HG03025 (cell line): ENCODE measurements around the gene LMO7.
A peak's percentile ranks its signal among the peaks of the same experiment; 100 is the strongest.

ENCODE experiments used
- ATAC-seq: cut with Tn5 transposase; IDR thresholded peaks from one replicate; pipeline ENCODE4 v1.9.1; 2021; ENCODE audit warnings: mild to moderate bottlenecking, moderate library complexity; ENCODE audit not compliant: unreplicated experiment, low FRiP score

The LMO7 gene

DNA sequence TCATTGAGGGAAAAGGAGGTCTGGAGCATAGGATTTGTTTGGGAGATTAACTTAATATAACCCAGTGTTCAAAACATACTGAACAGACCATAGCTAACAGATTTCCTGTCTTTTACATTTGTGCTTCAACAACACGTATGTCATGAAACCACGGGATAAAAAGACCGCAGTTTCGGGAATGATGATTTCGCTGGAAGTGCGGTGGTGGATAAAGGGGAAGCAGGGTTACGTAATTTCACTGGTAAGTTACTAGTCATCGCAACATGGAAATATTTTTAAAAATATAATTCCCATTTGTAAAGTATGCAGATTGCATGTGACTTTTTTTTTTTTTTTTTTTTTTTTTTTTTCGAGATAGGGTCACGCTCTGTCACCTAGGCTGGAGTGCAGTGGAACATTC lies 237.4 kb downstream of the LMO7 start:
- no peak for ATAC-seq

GRCh38 chr13:75875450-75875849 lies 239.3 kb downstream of the LMO7 start:
- no peak for ATAC-seq

- peak; percentile 86 for ATAC-seq
Measured at GRCh38 chr13:75876142-75877050, 240.3 kb downstream of the LMO7 start.

DNA sequence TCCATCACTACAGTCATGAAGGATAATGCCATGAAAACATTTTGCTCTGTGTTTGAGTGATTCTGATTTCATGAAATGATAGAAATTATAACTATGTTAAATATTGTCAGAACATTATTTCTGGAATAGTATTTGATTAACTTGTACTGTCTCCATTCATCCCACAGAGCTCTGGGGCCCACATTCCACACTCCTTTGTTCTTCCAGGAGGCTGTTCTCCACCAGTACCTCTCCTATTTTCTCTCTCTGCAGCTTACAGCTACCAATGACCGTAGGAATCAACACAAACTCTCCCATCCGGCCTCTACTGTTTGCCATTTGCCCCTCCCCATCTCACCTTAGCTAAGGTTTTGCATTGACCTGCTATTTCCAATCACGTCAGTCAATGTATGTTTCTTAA lies 240.9 kb downstream of the LMO7 start:
- ATAC-seq, result no peak

- no peak for ATAC-seq
Measured at GRCh38 chr13:75879656-75880055, 243.5 kb downstream of the LMO7 start.

- peak; percentile 34 for ATAC-seq
Measured at GRCh38 chr13:75881109-75881775, 245.1 kb downstream of the LMO7 start.

DNA sequence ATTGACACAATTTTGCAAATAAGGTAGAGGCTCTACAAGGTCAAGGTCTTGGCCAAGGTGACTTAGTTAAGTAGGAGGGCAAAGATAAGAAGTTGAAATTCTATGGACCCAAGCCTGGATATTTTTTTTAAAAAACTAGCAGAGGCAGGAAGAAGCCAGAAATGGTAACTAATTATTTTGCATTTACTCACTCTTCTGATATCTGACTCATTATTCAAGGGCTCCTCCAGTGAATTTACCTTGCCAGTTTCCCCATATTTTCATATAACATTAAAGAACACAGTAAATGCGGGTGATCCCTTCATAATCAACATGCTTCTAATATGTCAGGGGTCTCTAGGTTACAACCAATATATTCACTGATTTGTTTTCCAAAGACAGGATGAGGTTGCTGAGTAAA lies 246.1 kb downstream of the LMO7 start:
- ATAC-seq, result no peak

DNA sequence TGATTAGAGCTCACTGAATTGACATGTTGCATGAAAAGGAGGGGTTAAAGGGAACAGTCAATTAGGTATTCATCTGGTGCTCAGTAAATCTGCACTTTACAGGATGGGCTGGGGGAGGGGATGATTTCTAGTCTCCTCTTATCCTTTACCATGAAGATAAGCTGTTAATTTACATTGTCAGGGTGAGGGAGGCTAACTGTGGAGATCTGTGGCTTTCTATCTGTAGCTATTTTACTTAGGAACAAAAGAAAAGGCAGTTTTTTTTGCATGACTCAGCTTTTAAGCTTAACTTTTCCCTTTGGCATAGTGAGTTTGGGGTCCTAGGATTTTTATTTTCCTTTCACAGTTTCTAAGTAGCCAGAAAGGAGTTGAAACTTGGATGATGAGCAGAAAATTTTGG lies 253.3 kb downstream of the LMO7 start:
- no peak for ATAC-seq

DNA sequence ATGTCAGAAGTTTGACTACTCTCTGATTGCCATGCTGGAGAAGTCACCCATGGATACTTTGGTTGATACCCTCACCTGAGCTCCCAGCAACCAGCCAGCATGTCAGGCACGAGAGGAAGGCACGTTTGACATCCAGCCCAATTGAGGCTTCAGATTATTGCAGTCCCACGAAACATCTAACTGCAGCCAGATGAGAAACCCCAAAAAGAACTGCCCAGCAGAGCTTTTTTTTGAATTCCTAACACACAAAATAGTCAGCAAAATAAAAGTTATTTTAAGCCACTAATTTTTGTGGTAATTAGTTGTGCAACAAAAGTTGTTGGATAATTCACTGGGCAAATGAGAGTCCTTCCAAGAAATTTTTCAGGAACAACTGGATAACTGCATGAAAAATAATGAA lies 259.0 kb downstream of the LMO7 start:
- ATAC-seq, result no peak

DNA sequence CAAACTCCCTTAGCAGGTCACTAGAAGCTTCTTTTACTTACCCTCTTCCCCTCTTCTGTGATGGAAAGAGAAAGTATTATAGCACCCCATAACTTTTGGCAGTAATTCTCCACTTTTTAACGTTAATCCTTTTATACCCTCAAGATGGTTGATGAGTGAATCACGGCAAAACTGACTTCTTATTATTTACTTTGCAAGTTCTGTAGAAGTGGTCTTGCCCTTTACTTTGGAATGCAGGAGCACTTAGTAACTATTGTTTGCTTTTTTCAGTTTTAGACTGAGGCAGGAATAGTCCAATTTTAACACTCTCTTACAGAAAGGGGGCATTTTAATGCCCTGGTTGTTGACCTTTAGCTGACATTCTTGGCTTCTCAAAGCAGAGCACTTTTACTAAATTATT lies 260.1 kb downstream of the LMO7 start:
- ATAC-seq, result no peak

GRCh38 chr13:75897386-75897785 lies 261.3 kb downstream of the LMO7 start:
- no peak for ATAC-seq

- ATAC-seq, result no peak
Measured at GRCh38 chr13:75901501-75901900, 265.4 kb downstream of the LMO7 start.

GRCh38 chr13:75902166-75903104 lies 266.3 kb downstream of the LMO7 start:
- ATAC-seq, result no peak

GRCh38 chr13:75904012-75904411 lies 267.9 kb downstream of the LMO7 start:
- ATAC-seq, result no peak

DNA sequence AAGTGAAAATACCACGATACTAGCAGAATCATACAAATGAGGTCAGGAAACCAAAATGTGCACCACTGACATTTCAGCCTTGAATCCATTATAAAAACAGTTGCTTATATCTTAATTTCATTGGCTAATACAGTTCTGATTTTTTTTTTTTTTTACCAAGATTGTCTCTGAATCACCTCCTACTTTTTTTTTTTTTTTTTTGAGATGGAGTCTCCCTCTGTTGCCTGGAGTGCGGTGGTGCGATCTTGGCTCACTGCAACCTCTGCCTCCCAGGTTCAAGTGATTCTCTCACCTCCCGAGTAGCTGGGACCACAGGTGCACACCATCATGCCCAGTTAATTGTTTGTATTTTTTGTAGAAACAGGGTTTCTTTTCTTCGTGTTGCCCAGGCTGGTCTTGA lies 270.2 kb downstream of the LMO7 start:
- ATAC-seq, result no peak

GRCh38 chr13:75907044-75907443 lies 270.9 kb downstream of the LMO7 start:
- no peak for ATAC-seq

DNA sequence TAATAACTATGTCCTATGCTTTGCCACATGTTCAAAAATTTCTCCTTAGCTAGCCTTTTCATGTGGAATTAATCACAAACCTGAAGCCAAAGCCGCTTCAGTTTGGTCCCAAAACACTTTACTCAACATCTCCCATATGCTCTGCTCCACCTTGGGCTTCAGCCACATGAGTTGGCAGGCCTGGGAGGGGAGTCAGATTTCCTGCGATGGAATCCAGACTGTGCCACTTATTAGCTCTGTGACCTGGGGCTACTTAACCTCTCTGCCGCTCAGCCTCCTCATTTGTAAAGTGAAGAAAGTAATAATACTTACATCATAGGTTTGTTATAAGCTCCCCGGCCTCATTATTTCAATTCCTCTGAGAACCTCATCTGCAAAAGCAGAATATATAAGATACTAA lies 272.0 kb downstream of the LMO7 start:
- ATAC-seq, result no peak
